Endothelial cell of umbilical vein (primary cell): ENCODE data around the gene ANKRD34A.

ENCODE experiments used
- EZH2 ChIP-seq: IDR thresholded peaks from 2 replicates; pipeline ENCODE4 v1.6.1; 2012; ENCODE audit warnings: borderline replicate concordance, low read depth, mild to moderate bottlenecking, moderate library complexity, low read length, inconsistent platforms; ENCODE audit not compliant: severe bottlenecking
- FOS ChIP-seq: IDR thresholded peaks from 2 replicates; pipeline ENCODE4 v1.6.1; 2011; ENCODE audit warnings: mild to moderate bottlenecking, low read length, moderate library complexity, borderline replicate concordance; ENCODE audit not compliant: insufficient read depth
- GATA2 ChIP-seq: IDR thresholded peaks from 2 replicates; pipeline ENCODE4 v1.7.0; 2011; ENCODE audit warnings: low read depth, mild to moderate bottlenecking, moderate library complexity, mixed read lengths, low read length; ENCODE audit not compliant: insufficient read length, insufficient read depth
- MYC ChIP-seq: IDR thresholded peaks from one replicate; pipeline ENCODE4 v1.6.1; 2011; ENCODE audit warnings: mild to moderate bottlenecking, low read depth, low read length
- POLR2A ChIP-seq: IDR thresholded peaks from 2 replicates; pipeline ENCODE4 v1.6.1; 2012; ENCODE audit warnings: low read depth, mild to moderate bottlenecking, control low read depth, low read length
- TF ChIP-seq, protein P1 (sequence below), 2 donors: IDR thresholded peaks; 1 replicate in 1 of 2; 2 replicates in 1 of 2; pipeline ENCODE4 v1.5.1; 2011; ENCODE audit warnings: low read length in 2 of 2, mild to moderate bottlenecking in 2 of 2, moderate library complexity in 2 of 2, control low read depth in 1 of 2, inconsistent platforms in 1 of 2, low read depth in 1 of 2; ENCODE audit not compliant: insufficient read depth in 1 of 2; ENCODE audit errors: extremely low read depth in 1 of 2
- TF ChIP-seq, protein P2 (sequence below): IDR thresholded peaks from 2 replicates; pipeline ENCODE4 v1.6.1; 2011; ENCODE audit not compliant: insufficient read depth, insufficient read length

DNA sequence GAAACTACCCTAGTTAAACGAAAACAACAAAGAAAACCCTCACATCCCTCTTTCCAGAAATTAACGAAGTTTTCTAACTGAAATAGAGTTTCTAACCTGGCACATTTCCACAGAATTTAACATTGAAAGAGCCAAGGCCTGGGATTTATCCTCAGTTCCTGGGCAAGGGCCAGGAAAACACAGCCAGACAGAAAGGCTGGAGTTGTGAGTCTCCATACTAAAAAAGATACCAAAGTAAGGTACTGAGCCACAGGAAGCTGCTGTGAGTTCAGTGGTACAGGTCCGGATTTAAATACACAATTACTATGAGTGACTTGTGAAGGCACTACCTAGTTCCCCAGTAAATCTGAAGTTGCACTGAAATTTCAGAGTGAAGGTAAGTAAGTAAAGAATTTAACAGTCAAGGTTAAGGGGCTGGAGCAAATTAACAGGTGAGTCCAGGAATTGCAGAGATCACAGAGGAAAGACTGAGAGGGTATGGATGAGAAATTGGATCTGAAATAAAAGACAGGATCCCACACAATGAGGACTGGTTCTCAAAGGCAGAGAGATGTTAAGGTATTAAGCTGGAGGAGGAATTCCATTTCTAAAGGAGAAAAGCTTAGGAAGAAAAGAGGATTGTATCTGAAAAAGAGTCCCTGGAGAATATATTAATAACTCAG, 7.5 kb downstream of the ANKRD34A start:
- TF ChIP-seq, protein P1, sequence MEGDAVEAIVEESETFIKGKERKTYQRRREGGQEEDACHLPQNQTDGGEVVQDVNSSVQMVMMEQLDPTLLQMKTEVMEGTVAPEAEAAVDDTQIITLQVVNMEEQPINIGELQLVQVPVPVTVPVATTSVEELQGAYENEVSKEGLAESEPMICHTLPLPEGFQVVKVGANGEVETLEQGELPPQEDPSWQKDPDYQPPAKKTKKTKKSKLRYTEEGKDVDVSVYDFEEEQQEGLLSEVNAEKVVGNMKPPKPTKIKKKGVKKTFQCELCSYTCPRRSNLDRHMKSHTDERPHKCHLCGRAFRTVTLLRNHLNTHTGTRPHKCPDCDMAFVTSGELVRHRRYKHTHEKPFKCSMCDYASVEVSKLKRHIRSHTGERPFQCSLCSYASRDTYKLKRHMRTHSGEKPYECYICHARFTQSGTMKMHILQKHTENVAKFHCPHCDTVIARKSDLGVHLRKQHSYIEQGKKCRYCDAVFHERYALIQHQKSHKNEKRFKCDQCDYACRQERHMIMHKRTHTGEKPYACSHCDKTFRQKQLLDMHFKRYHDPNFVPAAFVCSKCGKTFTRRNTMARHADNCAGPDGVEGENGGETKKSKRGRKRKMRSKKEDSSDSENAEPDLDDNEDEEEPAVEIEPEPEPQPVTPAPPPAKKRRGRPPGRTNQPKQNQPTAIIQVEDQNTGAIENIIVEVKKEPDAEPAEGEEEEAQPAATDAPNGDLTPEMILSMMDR (IDR thresholded peaks at IDR 0.05; ENCODE audit: extremely low read depth in 1 of 2, insufficient read depth in 1 of 2, low read depth in 1 of 2, low read length in 2 of 2), result no peak
- no peak for TF ChIP-seq POLR2A
- TF ChIP-seq EZH2, result no peak
- no peak for TF ChIP-seq GATA2
- no peak for TF ChIP-seq MYC
- TF ChIP-seq, protein P2, sequence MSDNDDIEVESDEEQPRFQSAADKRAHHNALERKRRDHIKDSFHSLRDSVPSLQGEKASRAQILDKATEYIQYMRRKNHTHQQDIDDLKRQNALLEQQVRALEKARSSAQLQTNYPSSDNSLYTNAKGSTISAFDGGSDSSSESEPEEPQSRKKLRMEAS, result no peak
- no peak for TF ChIP-seq FOS
